OCI-LY7 (cell line): ENCODE measurements around the gene ARPC5. TPM values are rescaled to one million over a fixed set of nuclear protein-coding genes. Genes with fewer than 3 reads are reported as not detected.

Experiments used
- BruUV-seq: library from RNA; stranded (reverse); fragments of 400-500 nt; replicated peaks from 2 replicates; lab custom pipeline; 2021; lab: Mats Ljungman, UMichigan
- CTCF ChIA-PET: fragments of 300-600 bp; sonication (Branson Sonifier 250); formaldehyde crosslinking; loops from one replicate; lab custom pipeline; 2022; ENCODE audit warnings: antibody characterized with exemption; ENCODE audit not compliant: unreplicated experiment; lab: Charles Lee
- POLR2A ChIA-PET: fragments of 300-600 bp; sonication (Branson Sonifier 250); formaldehyde crosslinking; loops from one replicate; lab custom pipeline; 2022; ENCODE audit warnings: antibody characterized with exemption; lab: Charles Lee
- DNase-seq: peaks from one replicate; pipeline ENCODE4 v3.0.0-alpha.2; 2015; ENCODE audit warnings: low spot score
- H2AFZ ChIP-seq: fragments of 200-600 bp; sonication (generic), shearing (Covaris generic); 2 replicates; pipeline ENCODE4 v1.6.1; 2014; ENCODE audit warnings: mild to moderate bottlenecking, antibody characterized with exemption, low read length, moderate library complexity
- H3K27ac ChIP-seq: fragments of 200-600 bp; sonication (generic); 2 replicates; pipeline ENCODE4 v1.5.1; 2014; ENCODE audit warnings: mixed run types, low read depth, mild to moderate bottlenecking, moderate library complexity, low read length, inconsistent platforms; ENCODE audit not compliant: poor library complexity, severe bottlenecking
- H3K36me3 ChIP-seq: fragments of 200-600 bp; sonication (generic); 2 replicates; pipeline ENCODE4 v1.6.1; 2014; ENCODE audit warnings: mild to moderate bottlenecking, antibody characterized with exemption, low read length, moderate library complexity, mixed read lengths; ENCODE audit not compliant: insufficient read depth
- H3K4me1 ChIP-seq: fragments of 200-600 bp; sonication (generic); 2 replicates; pipeline ENCODE4 v1.5.1; 2014; ENCODE audit warnings: mild to moderate bottlenecking, low read length; ENCODE audit not compliant: insufficient read depth, poor library complexity, severe bottlenecking
- H3K4me2 ChIP-seq: fragments of 200-600 bp; sonication (generic); 2 replicates; pipeline ENCODE4 v1.6.1; 2014; ENCODE audit warnings: mild to moderate bottlenecking, low read length
- H3K4me3 ChIP-seq: fragments of 200-600 bp; sonication (generic); 2 replicates; pipeline ENCODE4 v1.5.1; 2014; ENCODE audit warnings: mild to moderate bottlenecking, low read depth, low read length; ENCODE audit not compliant: poor library complexity, severe bottlenecking
- H3K79me2 ChIP-seq: fragments of 200-600 bp; sonication (generic); 2 replicates; pipeline ENCODE4 v1.6.1; 2016; ENCODE audit warnings: low read depth, mild to moderate bottlenecking, low read length, moderate library complexity, mixed read lengths; ENCODE audit not compliant: insufficient read depth
- H3K9me2 ChIP-seq: fragments of 200-600 bp; sonication (generic); 2 replicates; pipeline ENCODE4 v1.6.1; 2016; ENCODE audit warnings: mild to moderate bottlenecking, low read length, mixed read lengths; ENCODE audit not compliant: insufficient read depth
- H3K9me3 ChIP-seq: fragments of 200-600 bp; sonication (generic); 2 replicates; pipeline ENCODE4 v1.6.1; 2014; ENCODE audit warnings: mild to moderate bottlenecking, mixed run types, low read length, mixed read lengths
- H4K20me1 ChIP-seq: fragments of 200-600 bp; sonication (generic); 2 replicates; pipeline ENCODE4 v1.6.1; 2014; ENCODE audit warnings: mild to moderate bottlenecking, antibody characterized with exemption, low read length, moderate library complexity, mixed read lengths; ENCODE audit not compliant: insufficient read depth
- EZH2phosphoT487 ChIP-seq: fragments of 200-600 bp; sonication (generic); IDR thresholded peaks from 2 replicates; pipeline ENCODE4 v1.6.1; 2018; ENCODE audit warnings: low read depth, borderline replicate concordance, mild to moderate bottlenecking, mixed run types, antibody characterized with exemption, low read length, moderate library complexity, mixed read lengths
- intact Hi-C: fragments of 100-400 bp; cut with micrococcal nuclease; formaldehyde crosslinking; loops from one replicate; pipeline ENCODE4 v1.10.0; 2022; ENCODE audit not compliant: unreplicated experiment
- total RNA-seq, 2 experiments: library from RNA; depleted of rRNA in 1 of 2; stranded (reverse); fragments of >200 nt in 1 of 2; shearing (Covaris generic) in 1 of 2; gene quantifications; 2 replicates each; pipeline ENCODE4 v1.2.3, GENCODE V29; 2014 to 2022
- TF ChIP-seq, protein P1 (sequence below): fragments of 200-600 bp; sonication (generic); conservative IDR thresholded peaks from 2 replicates; pipeline ENCODE4 v1.5.1; 2014; ENCODE audit warnings: mild to moderate bottlenecking, antibody characterized with exemption, low read length, moderate library complexity, mixed read lengths

ARPC5 gene
- total RNA-seq, 2 experiments from 2014 or later = 116 to 132 TPM

DNA sequence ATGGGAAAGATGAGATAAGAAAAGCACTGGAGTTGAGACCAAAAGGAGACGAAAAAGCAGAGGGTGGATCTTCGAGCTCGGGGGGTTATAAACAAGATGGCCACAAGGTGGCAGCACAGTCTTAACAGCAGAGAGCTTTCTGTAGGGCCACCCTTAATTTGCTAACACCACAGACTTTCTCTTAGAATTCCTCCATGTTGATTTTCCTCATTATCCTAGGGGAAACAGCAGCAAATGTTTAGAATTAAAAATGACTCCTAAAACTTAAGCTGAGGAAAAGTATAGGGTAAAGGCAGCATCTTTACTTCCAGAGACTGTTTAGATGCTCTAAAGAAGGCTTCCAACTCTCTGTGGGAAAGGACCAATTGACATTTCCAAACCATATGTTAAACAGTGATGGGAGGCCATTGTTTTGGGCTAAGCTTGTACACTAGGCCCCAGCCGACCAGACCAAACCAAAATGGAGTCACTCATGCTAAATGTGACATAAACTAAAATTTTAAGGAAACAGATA lies 20.0 kb upstream of the ARPC5 start:
- no peaks in the 10 kb centered on the region for H3K9me2 ChIP-seq
- intact Hi-C loops = loop anchor here (1.0 kb wide), 2 partner anchors 30 to 261 kb away; no protein-coding TSS in a partner anchor
- H3K9me3 ChIP-seq = no peaks in the 10 kb centered on the region
- H3K79me2 ChIP-seq = no peaks in the 10 kb centered on the region
- no peak overlapping the region for H3K4me3 ChIP-seq
- no peaks in the 10 kb centered on the region for H3K4me1 ChIP-seq
- peak; percentile 74 for DNase-seq
- no TSS peak for BruUV-seq
- H2AFZ ChIP-seq = no peak overlapping the region
- no peaks in the 10 kb centered on the region for H4K20me1 ChIP-seq
- TF ChIP-seq EZH2phosphoT487 = no peak
- TF ChIP-seq, protein P1, sequence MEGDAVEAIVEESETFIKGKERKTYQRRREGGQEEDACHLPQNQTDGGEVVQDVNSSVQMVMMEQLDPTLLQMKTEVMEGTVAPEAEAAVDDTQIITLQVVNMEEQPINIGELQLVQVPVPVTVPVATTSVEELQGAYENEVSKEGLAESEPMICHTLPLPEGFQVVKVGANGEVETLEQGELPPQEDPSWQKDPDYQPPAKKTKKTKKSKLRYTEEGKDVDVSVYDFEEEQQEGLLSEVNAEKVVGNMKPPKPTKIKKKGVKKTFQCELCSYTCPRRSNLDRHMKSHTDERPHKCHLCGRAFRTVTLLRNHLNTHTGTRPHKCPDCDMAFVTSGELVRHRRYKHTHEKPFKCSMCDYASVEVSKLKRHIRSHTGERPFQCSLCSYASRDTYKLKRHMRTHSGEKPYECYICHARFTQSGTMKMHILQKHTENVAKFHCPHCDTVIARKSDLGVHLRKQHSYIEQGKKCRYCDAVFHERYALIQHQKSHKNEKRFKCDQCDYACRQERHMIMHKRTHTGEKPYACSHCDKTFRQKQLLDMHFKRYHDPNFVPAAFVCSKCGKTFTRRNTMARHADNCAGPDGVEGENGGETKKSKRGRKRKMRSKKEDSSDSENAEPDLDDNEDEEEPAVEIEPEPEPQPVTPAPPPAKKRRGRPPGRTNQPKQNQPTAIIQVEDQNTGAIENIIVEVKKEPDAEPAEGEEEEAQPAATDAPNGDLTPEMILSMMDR = peak; percentile 97
- ChIA-PET POLR2A (interaction anchor here (0.6 to 1.3 kb wide), 4 partner anchors 10 to 30 kb away, joined by 3 read pairs; no protein-coding TSS in a partner anchor), CTCF (interaction anchor here (0.6 to 2.0 kb wide), 3 partner anchors 29 to 262 kb away, joined by 3 to 6 read pairs (median 5); no protein-coding TSS in a partner anchor)
- H3K36me3 ChIP-seq = no peaks in the 10 kb centered on the region
- no peak overlapping the region for H3K4me2 ChIP-seq
- H3K27ac ChIP-seq = no peak overlapping the region

DNA sequence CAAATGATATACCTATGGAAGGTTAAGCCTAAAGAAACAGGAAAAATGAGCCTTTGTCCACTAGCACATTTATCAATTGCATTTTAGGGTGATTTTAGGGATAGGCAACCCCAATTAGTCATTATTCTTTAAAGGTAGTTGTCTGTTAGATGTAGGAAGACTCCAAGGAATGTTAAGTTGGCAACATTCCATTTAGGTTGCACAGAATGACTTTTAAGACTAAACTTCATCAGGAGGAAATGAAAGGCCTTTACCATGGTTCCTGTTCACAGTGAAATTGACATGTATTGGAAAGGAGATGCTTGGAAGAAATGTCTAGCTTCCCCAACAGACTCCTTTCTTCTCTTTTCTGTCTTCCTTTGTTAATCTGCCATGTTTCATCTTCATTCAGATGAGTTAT lies 19.1 kb upstream of the ARPC5 start:
- no peak overlapping the region for H3K4me2 ChIP-seq
- H2AFZ ChIP-seq = no peak overlapping the region
- no peaks in the 10 kb centered on the region for H3K9me3 ChIP-seq
- H3K36me3 ChIP-seq = no peaks in the 10 kb centered on the region
- no peak overlapping the region for H3K27ac ChIP-seq
- H3K4me3 ChIP-seq = no peak overlapping the region
- ChIA-PET POLR2A (interaction anchor here (1.0 to 1.3 kb wide), 3 partner anchors 10 to 263 kb away, joined by 3 read pairs; no protein-coding TSS in a partner anchor), CTCF (interaction anchor here (0.6 to 2.0 kb wide), 4 partner anchors 30 to 263 kb away, joined by 3 to 9 read pairs (median 6); no protein-coding TSS in a partner anchor)
- H3K9me2 ChIP-seq = no peaks in the 10 kb centered on the region
- H4K20me1 ChIP-seq = no peaks in the 10 kb centered on the region
- TF ChIP-seq EZH2phosphoT487 = no peak
- TF ChIP-seq, protein P1 = no peak
- no peaks in the 10 kb centered on the region for H3K79me2 ChIP-seq
- intact Hi-C loops = loop anchor here (1.0 kb wide), 2 partner anchors 31 to 262 kb away; no protein-coding TSS in a partner anchor
- H3K4me1 ChIP-seq = no peaks in the 10 kb centered on the region
- no TSS peak for BruUV-seq
- no peak for DNase-seq
